MM.1S (cell line): ENCODE measurements around the gene OLFM3.

Experiments
- CTCF ChIP-seq: fragments of 300-600 bp; sonication (generic); IDR thresholded peaks from 2 replicates; pipeline ENCODE4 v1.5.1; 2016; ENCODE audit warnings: antibody characterized with exemption, low read length, mixed read lengths
- EZH2 ChIP-seq: fragments of 300-600 bp; sonication (generic); optimal IDR thresholded peaks from 2 replicates; pipeline ENCODE3; 2017; ENCODE audit warnings: low read depth, mild to moderate bottlenecking, antibody characterized with exemption, low read length, mixed read lengths

GRCh38 chr1:101938681-101939080 is 58.0 kb downstream of the OLFM3 start:
- TF ChIP-seq CTCF (no peak), EZH2 (no peak)
